Measurements from ENCODE around the gene PTPN14.

Gene PTPN14

GRCh38 chr1:214461305-214461704 lies 90.1 kb downstream of the PTPN14 start:
- H3K27me3 Mint-ChIP-seq: no peaks in the 10 kb centered on the region
- H3K4me3 Mint-ChIP-seq: no peak overlapping the region
- H3K36me3 Mint-ChIP-seq (ENCODE audit: low read depth): no peaks in the 10 kb centered on the region
- no peaks in the 10 kb centered on the region for H3K9me3 Mint-ChIP-seq
- H3K27ac Mint-ChIP-seq: no peak overlapping the region
- intact Hi-C loops (cut with micrococcal nuclease): no loop called here
- H3K4me1 Mint-ChIP-seq (ENCODE audit: low read depth): no peaks in the 10 kb centered on the region

DNA sequence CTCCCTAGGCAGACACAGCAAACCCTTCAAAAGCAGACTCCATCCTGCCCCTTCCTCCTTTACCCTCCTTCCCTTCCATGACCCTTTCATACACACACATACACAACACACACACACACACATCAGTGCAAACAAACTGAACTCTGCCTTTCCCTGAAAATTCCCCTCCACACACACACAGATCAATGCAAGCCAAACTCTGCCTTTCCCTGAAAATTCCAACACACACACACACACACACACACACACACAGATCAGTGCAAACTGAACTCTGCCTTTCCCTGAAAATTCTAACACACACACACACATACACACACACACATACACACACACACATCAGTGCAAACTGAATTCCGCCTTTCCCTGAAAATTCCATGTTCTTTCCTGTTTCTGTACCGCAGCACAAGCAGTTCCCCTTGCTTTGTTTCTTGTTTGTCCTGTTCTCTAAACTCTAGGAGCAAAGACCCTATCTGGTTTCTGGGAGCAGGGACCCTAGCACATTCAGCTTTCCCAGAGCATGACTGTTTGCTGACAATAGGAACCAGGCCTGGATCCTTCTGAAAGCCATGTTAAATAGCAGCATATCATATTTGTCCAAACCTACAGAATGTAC lies 91.0 kb downstream of the PTPN14 start:
- Mint-ChIP-seq H3K9me3 (no peaks in the 10 kb centered on the region), H3K36me3 (ENCODE audit: low read depth) (no peaks in the 10 kb centered on the region), H3K4me1 (ENCODE audit: low read depth) (no peaks in the 10 kb centered on the region), H3K4me3 (no peak overlapping the region), H3K27ac (no peak overlapping the region), H3K27me3 (no peaks in the 10 kb centered on the region)
- intact Hi-C loops (cut with micrococcal nuclease): no loop called here

DNA sequence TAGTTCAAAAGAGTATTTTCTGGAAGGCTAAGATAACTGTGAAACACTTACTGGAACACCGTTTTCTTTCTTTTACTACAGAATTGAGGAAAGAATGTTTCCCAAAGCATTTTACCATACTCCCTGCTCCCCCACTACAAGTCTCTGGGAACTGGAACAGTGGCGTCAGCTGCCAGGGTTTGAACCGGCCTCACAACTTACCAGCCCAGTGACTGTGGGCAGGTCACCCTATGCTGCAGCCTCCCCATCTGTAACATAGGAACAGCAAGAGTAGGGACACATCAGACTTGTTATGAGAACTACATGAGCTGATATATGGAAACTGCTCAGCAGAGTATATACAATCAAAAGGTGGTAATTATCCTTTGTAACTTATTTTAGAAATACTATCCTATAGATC lies 91.5 kb downstream of the PTPN14 start:
- intact Hi-C loops (cut with micrococcal nuclease): no loop called here
- Mint-ChIP-seq H3K4me1 (ENCODE audit: low read depth) (no peaks in the 10 kb centered on the region), H3K27ac (no peak overlapping the region), H3K36me3 (ENCODE audit: low read depth) (no peaks in the 10 kb centered on the region), H3K9me3 (no peaks in the 10 kb centered on the region), H3K27me3 (no peaks in the 10 kb centered on the region), H3K4me3 (no peak overlapping the region)

DNA sequence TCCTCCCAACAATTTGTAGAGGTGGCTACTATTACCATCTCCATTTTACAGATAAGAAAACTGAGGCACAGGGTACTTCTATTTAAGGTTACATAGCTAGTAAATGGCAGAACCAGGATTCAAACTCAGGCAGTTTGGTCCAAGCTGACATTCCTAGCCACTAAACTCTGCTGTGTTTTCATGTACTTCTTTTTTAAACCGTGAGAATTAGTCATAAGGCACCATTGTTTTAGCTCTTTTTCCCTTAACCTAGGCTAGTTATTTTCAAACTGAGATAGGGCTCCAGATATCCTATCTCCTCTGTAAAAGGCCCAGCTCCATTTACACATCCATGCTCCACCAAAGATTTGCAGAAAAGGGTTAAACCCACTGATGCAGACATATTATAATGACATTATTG lies 92.9 kb downstream of the PTPN14 start:
- H3K4me1 Mint-ChIP-seq (ENCODE audit: low read depth): no peaks in the 10 kb centered on the region
- H3K27me3 Mint-ChIP-seq: no peaks in the 10 kb centered on the region
- no peak overlapping the region for H3K27ac Mint-ChIP-seq
- intact Hi-C loops (cut with micrococcal nuclease): no loop called here
- no peaks in the 10 kb centered on the region for H3K9me3 Mint-ChIP-seq
- no peaks in the 10 kb centered on the region for H3K36me3 Mint-ChIP-seq (ENCODE audit: low read depth)
- no peak overlapping the region for H3K4me3 Mint-ChIP-seq

GRCh38 chr1:214455971-214456867 lies 95.2 kb downstream of the PTPN14 start:
- H3K4me3 Mint-ChIP-seq: no peak overlapping the region
- intact Hi-C loops (cut with micrococcal nuclease): no loop called here
- H3K27me3 Mint-ChIP-seq: no peaks in the 10 kb centered on the region
- H3K4me1 Mint-ChIP-seq (ENCODE audit: low read depth): no peaks in the 10 kb centered on the region
- H3K36me3 Mint-ChIP-seq (ENCODE audit: low read depth): no peaks in the 10 kb centered on the region
- H3K27ac Mint-ChIP-seq: no peak overlapping the region
- no peaks in the 10 kb centered on the region for H3K9me3 Mint-ChIP-seq

DNA sequence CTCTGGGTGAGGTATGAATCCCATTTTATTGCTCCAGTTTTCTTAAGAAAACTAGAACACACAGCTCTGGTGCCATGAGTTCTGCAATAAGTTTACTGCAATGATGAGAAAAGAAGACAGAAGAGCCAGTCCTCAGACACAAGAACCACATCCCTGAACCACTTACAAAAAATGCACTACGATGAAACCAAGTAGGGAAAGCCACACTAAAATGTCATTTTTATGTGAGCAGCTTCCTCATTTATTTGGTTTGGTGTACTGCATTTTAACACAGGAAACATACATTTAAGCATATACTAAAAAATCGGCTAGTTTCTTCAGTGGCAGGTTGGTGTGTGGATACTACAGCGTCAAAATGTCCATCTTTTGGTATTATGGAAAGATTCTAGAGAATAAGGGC lies 95.9 kb downstream of the PTPN14 start:
- Mint-ChIP-seq H3K4me1 (ENCODE audit: low read depth) (no peaks in the 10 kb centered on the region), H3K27me3 (no peaks in the 10 kb centered on the region), H3K9me3 (no peaks in the 10 kb centered on the region), H3K36me3 (ENCODE audit: low read depth) (no peaks in the 10 kb centered on the region), H3K27ac (no peak overlapping the region), H3K4me3 (no peak overlapping the region)
- intact Hi-C loops (cut with micrococcal nuclease): no loop called here

GRCh38 chr1:214454569-214455396 lies 96.6 kb downstream of the PTPN14 start:
- Mint-ChIP-seq H3K4me3 (no peak overlapping the region), H3K4me1 (ENCODE audit: low read depth) (no peaks in the 10 kb centered on the region), H3K27me3 (no peaks in the 10 kb centered on the region), H3K9me3 (no peaks in the 10 kb centered on the region), H3K36me3 (ENCODE audit: low read depth) (no peaks in the 10 kb centered on the region), H3K27ac (no peak overlapping the region)
- intact Hi-C loops (cut with micrococcal nuclease): no loop called here

DNA sequence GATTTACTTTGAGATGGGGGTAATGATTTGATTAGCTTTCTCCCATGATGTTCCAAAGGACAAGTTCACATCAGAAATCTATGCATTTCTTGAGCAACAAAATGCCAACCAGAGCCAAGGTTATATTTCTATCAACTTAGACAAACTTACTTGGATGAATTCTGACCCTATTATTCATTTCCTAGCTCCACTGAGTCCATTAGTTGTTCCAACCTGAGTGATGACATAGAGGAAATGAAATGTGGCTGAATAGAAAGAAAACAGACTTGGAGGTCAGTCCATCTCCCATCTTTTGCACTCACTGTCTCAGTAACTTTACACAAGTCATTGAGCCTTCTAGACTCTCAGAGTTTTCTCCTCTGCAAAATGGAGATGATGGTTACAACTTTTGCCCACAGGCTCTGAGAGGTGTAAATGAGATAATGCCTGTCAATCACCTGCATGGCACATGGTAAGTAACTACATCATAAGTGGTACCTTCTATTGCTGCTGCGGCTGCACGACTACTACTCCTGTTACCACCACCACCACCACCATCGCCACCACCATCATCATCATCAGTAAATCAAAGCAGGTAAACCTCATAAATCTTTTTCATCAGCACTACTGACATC lies 98.2 kb downstream of the PTPN14 start:
- H3K4me3 Mint-ChIP-seq: no peak overlapping the region
- no peaks in the 10 kb centered on the region for H3K36me3 Mint-ChIP-seq (ENCODE audit: low read depth)
- H3K4me1 Mint-ChIP-seq (ENCODE audit: low read depth): no peaks in the 10 kb centered on the region
- H3K27ac Mint-ChIP-seq: no peak overlapping the region
- H3K9me3 Mint-ChIP-seq: no peaks in the 10 kb centered on the region
- H3K27me3 Mint-ChIP-seq: no peaks in the 10 kb centered on the region
- intact Hi-C loops (cut with micrococcal nuclease): no loop called here

DNA sequence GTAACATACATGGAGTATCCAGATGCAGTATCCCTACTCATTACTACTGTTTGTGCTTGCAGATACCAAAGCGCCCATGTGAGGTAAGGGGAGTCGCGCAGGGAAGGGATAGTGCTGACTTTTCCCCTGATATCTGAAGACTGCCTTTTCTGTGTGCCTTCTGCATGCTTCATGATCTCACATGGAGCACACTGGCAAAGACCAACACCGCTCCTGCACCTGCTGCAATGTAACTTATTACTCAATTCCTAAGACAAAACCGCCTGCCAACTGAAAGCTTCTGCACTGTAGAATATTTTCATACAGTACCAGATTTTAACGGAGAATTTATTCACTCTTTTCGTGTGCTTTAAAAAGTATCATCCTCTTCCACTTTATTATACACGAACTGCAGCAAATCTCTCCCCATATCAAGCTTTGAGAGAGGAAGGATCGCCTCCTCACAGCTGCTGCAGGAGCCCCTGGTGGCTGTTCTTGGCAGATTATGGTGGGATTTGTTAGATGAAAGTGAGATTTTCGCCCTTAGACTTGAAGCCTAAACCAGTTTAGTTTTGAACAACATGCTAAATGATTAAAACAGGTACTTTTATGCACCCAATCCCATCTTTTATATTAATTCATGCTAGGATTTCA lies 99.1 kb downstream of the PTPN14 start:
- H3K36me3 Mint-ChIP-seq (ENCODE audit: low read depth): no peaks in the 10 kb centered on the region
- no peaks in the 10 kb centered on the region for H3K27me3 Mint-ChIP-seq
- no peak overlapping the region for H3K27ac Mint-ChIP-seq
- no peaks in the 10 kb centered on the region for H3K4me1 Mint-ChIP-seq (ENCODE audit: low read depth)
- no peaks in the 10 kb centered on the region for H3K9me3 Mint-ChIP-seq
- H3K4me3 Mint-ChIP-seq: no peak overlapping the region
- intact Hi-C loops (cut with micrococcal nuclease): no loop called here

DNA sequence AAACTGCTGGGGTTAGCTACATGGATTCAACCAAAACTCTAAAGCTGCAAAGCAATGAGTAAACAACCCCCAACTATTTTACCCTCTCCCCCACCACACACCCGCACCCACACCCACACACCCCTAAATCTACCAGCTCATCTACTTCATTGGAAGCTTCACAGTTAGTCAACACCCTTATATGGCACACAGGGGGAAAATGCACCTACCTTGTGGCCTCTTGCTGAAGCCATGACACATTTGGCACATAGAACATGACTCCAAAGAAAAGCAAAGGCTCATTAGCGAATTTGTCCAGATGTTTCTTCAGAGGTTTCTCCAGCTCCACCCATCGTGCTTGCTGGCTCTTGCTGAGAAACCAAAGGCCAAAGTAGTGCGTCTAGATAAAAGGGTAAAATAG lies 99.8 kb downstream of the PTPN14 start:
- no peaks in the 10 kb centered on the region for H3K4me1 Mint-ChIP-seq (ENCODE audit: low read depth)
- intact Hi-C loops (cut with micrococcal nuclease): no loop called here
- H3K4me3 Mint-ChIP-seq: no peak overlapping the region
- H3K36me3 Mint-ChIP-seq (ENCODE audit: low read depth): no peaks in the 10 kb centered on the region
- no peak overlapping the region for H3K27ac Mint-ChIP-seq
- H3K27me3 Mint-ChIP-seq: no peaks in the 10 kb centered on the region
- H3K9me3 Mint-ChIP-seq: no peaks in the 10 kb centered on the region

GRCh38 chr1:214449371-214449770 lies 102.0 kb downstream of the PTPN14 start:
- H3K27ac Mint-ChIP-seq: no peak overlapping the region
- no peak overlapping the region for H3K4me3 Mint-ChIP-seq
- no peaks in the 10 kb centered on the region for H3K27me3 Mint-ChIP-seq
- intact Hi-C loops (cut with micrococcal nuclease): no loop called here
- H3K9me3 Mint-ChIP-seq: no peaks in the 10 kb centered on the region
- no peaks in the 10 kb centered on the region for H3K36me3 Mint-ChIP-seq (ENCODE audit: low read depth)
- no peaks in the 10 kb centered on the region for H3K4me1 Mint-ChIP-seq (ENCODE audit: low read depth)

DNA sequence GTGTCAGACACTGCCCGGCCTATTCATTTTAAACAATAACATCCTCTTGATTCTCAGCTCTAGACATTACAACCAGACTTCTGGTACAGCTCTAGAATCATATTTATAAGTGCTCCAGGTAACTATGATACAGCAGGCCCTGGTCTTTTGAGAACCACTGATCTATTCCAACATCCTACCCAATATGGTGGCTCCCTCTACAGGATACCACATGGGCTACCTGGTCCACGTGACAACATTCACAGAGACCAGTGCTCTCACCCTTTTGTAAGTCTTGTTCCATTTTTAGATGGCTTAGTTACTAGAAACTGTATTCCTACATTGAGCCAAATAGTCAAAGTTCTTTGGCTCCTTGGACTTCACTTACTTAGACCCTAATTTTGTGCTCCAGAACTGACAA lies 102.9 kb downstream of the PTPN14 start:
- H3K9me3 Mint-ChIP-seq: no peaks in the 10 kb centered on the region
- no peak overlapping the region for H3K27ac Mint-ChIP-seq
- no peaks in the 10 kb centered on the region for H3K4me1 Mint-ChIP-seq (ENCODE audit: low read depth)
- no peaks in the 10 kb centered on the region for H3K27me3 Mint-ChIP-seq
- no peaks in the 10 kb centered on the region for H3K36me3 Mint-ChIP-seq (ENCODE audit: low read depth)
- H3K4me3 Mint-ChIP-seq: no peak overlapping the region
- intact Hi-C loops (cut with micrococcal nuclease): no loop called here

DNA sequence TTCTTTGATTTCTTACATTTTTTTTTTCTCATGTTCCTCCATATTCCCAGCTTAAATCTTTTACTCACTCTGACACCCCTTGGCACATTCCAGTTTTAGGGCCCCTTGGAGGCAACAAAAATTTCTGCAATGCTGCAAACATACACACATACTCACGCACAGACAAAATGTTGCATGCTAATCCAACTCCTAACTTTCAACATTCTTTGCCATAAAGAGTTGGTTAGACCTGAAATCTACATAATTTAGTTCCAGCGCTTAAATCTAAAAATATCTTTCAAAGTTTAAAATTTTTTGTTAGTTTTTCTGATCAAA lies 103.9 kb downstream of the PTPN14 start:
- no peaks in the 10 kb centered on the region for H3K9me3 Mint-ChIP-seq
- no peak overlapping the region for H3K27ac Mint-ChIP-seq
- no peaks in the 10 kb centered on the region for H3K36me3 Mint-ChIP-seq (ENCODE audit: low read depth)
- intact Hi-C loops (cut with micrococcal nuclease): no loop called here
- no peak overlapping the region for H3K4me3 Mint-ChIP-seq
- no peaks in the 10 kb centered on the region for H3K27me3 Mint-ChIP-seq
- no peaks in the 10 kb centered on the region for H3K4me1 Mint-ChIP-seq (ENCODE audit: low read depth)

All from dendritic cell treated with granulocyte-macrophage colony-stimulating factor and Interleukin-4, amounts not matched to agents 40 ng/mL and 50 ng/mL, for 4 days (primary cell).